Measurements from ENCODE around the gene TSR3.

TSR3 gene

GRCh38 chr16:1325673-1326371 lies 25.9 kb downstream of the TSR3 start:
- DNase-seq (ENCODE audit: low read depth in 3 of 3) = no peak

- DNase-seq (ENCODE audit: low read depth in 3 of 3) = no peak
These were observed 26.4 kb downstream of the TSR3 start for GRCh38 chr16:1325261-1325660.

- DNase-seq (ENCODE audit: low read depth in 3 of 3) = no peak
These were observed 27.3 kb downstream of the TSR3 start for GRCh38 chr16:1324286-1324826.

GRCh38 chr16:1323296-1324239 lies 28.1 kb downstream of the TSR3 start:
- DNase-seq (ENCODE audit: low read depth in 3 of 3) = no peak

- DNase-seq (ENCODE audit: low read depth in 3 of 3) = no peak
These were observed 29.3 kb downstream of the TSR3 start for GRCh38 chr16:1322407-1322806.

GRCh38 chr16:1320658-1321240 lies 30.9 kb downstream of the TSR3 start:
- DNase-seq (ENCODE audit: low read depth in 3 of 3) = no peak

- no peak for DNase-seq (ENCODE audit: low read depth in 3 of 3)
These were observed 31.6 kb downstream of the TSR3 start for GRCh38 chr16:1320097-1320496.

GRCh38 chr16:1319041-1319440 lies 32.6 kb downstream of the TSR3 start:
- no peak for DNase-seq (ENCODE audit: low read depth in 3 of 3)

GRCh38 chr16:1318268-1318545 lies 33.5 kb downstream of the TSR3 start:
- no peak for DNase-seq (ENCODE audit: low read depth in 3 of 3)

- no peak for DNase-seq (ENCODE audit: low read depth in 3 of 3)
These were observed 34.0 kb downstream of the TSR3 start for GRCh38 chr16:1317479-1318267.

- DNase-seq (ENCODE audit: low read depth in 3 of 3) = no peak
These were observed 35.7 kb downstream of the TSR3 start for GRCh38 chr16:1316033-1316405.

- DNase-seq (ENCODE audit: low read depth in 3 of 3) = no peak
These were observed 36.3 kb downstream of the TSR3 start for GRCh38 chr16:1315081-1316032.

- DNase-seq (ENCODE audit: low read depth in 3 of 3) = no peak
These were observed 37.1 kb downstream of the TSR3 start for GRCh38 chr16:1314399-1315068.

- no peak for DNase-seq (ENCODE audit: low read depth in 3 of 3)
These were observed 37.8 kb downstream of the TSR3 start for GRCh38 chr16:1313721-1314369.

- no peak for DNase-seq (ENCODE audit: low read depth in 3 of 3)
These were observed 38.8 kb downstream of the TSR3 start for GRCh38 chr16:1312903-1313302.

- no peak for DNase-seq (ENCODE audit: low read depth in 3 of 3)
These were observed 39.2 kb downstream of the TSR3 start for GRCh38 chr16:1312467-1312816.

- no peak for DNase-seq (ENCODE audit: low read depth in 3 of 3)
These were observed 39.8 kb downstream of the TSR3 start for GRCh38 chr16:1311738-1312466.

GRCh38 chr16:1311212-1311737 lies 40.4 kb downstream of the TSR3 start:
- DNase-seq (ENCODE audit: low read depth in 3 of 3) = no peak

- DNase-seq (ENCODE audit: low read depth in 3 of 3) = peak in 1 of 3 experiments; percentile 20
These were observed 40.9 kb downstream of the TSR3 start for GRCh38 chr16:1310832-1311200.

Measured in stimulated activated CD4-positive, alpha-beta T cell treated with anti-CD3 and anti-CD28 coated beads, TNF-alpha, amount 100 ng/mL, for 24 hours (primary cell).